ENCODE data around the gene TMEM250. TPM values are rescaled to one million over a fixed set of nuclear protein-coding genes. Genes with fewer than 3 reads are reported as not detected.

TMEM250 gene
- polyA plus RNA-seq, 1 donor (not counting 4 experiments of a cell fraction or from before 2014, with no cell fraction given), result 9.9 TPM

DNA sequence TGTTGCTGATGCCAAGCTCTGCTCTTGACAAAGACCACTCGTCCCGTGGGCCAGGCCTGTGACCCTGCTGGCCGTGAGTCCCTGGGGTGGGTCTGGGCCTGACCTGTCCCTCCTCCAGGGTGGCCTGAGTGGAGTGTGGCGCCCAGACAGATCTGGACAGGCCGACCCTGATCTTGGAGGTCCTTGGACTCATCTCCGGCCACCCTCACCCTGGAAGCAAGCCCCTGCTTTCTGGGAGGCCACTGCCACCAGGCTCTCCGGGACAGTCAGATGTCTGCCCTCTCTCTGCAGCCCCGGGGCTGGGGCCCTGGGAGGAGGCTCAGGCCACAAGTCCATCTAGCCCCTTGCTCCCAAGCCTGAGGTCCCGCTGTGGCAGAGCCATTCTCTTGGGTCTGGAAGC lies 31.2 kb upstream of the TMEM250 start:
- TF ChIP-seq, protein P1, sequence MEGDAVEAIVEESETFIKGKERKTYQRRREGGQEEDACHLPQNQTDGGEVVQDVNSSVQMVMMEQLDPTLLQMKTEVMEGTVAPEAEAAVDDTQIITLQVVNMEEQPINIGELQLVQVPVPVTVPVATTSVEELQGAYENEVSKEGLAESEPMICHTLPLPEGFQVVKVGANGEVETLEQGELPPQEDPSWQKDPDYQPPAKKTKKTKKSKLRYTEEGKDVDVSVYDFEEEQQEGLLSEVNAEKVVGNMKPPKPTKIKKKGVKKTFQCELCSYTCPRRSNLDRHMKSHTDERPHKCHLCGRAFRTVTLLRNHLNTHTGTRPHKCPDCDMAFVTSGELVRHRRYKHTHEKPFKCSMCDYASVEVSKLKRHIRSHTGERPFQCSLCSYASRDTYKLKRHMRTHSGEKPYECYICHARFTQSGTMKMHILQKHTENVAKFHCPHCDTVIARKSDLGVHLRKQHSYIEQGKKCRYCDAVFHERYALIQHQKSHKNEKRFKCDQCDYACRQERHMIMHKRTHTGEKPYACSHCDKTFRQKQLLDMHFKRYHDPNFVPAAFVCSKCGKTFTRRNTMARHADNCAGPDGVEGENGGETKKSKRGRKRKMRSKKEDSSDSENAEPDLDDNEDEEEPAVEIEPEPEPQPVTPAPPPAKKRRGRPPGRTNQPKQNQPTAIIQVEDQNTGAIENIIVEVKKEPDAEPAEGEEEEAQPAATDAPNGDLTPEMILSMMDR (optimal IDR thresholded peaks at IDR 0.05 in 1 of 3, IDR thresholded peaks at IDR 0.05 in 1 of 3, conservative IDR thresholded peaks at IDR 0.05 in 1 of 3; ENCODE audit: extremely low read depth in 1 of 3, insufficient read depth in 2 of 3, low read length in 3 of 3), result no peak
- no peak for TF ChIP-seq EZH2 (IDR thresholded peaks at IDR 0.05; ENCODE audit: low read length)
- DNase-seq (ENCODE audit: low read depth, low spot score), result no peak
- Histone ChIP-seq H3K9ac (ENCODE audit: control insufficient read depth, extremely low read depth, insufficient read depth, low read length) (no peak overlapping the region), H3K4me2 (ENCODE audit: control insufficient read depth, extremely low read depth, insufficient read depth, low read depth, low read length) (no peak overlapping the region), H3K27me3 (ENCODE audit: control insufficient read depth, extremely low read depth, insufficient read depth, low read length) (peaks cover 32% of the 10 kb centered on the region), H3K36me3 (ENCODE audit: control insufficient read depth in 2 of 2, extremely low read depth in 1 of 2, insufficient read depth in 2 of 2, low read length in 2 of 2) (no peaks in the 10 kb centered on the region), H3K4me3 (ENCODE audit: control insufficient read depth in 2 of 3, extremely low read depth in 1 of 3, insufficient read depth in 2 of 3, low read depth in 1 of 3, low read length in 3 of 3) (no peak overlapping the region), H3K79me2 (ENCODE audit: control insufficient read depth, insufficient read depth, low read length) (no peaks in the 10 kb centered on the region), H3K9me3 (ENCODE audit: control insufficient read depth, low read depth, low read length) (no peaks in the 10 kb centered on the region), H3K9me1 (ENCODE audit: control insufficient read depth, extremely low read depth, insufficient read depth, low read length) (no peaks in the 10 kb centered on the region), H4K20me1 (ENCODE audit: control insufficient read depth, extremely low read depth, insufficient read depth, low read length) (no peaks in the 10 kb centered on the region), H3K27ac (ENCODE audit: control insufficient read depth, insufficient read depth, low read length) (no peak overlapping the region), H2AFZ (ENCODE audit: control insufficient read depth, low read length) (no peak overlapping the region), H3K4me1 (ENCODE audit: control insufficient read depth, extremely low read depth, insufficient read depth, low read length) (no peaks in the 10 kb centered on the region)
- no peak for FAIRE-seq
- dilution Hi-C loops (cut with MboI; ENCODE audit: extremely low pct_ligation_motif_present, low sequenced_read_pairs), result no loop called here

DNA sequence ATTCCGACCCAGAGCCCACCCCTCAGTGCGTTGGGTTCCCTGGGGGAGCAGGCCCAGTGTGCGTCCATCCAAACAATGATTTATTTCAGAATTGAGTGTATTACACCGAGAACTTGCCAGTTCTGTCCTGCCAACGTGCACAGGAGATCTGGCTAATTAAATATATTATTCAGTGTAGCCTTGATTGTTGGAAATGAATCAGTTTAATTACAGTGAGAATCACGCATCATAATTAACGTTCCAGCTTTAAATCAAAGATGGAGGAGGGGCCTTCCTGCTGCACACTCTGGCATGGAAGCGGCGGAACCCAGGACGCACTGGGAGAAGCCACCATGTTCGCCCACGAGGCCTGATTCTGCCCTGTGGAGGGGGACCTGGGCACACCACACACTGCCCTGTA lies 30.7 kb upstream of the TMEM250 start:
- Histone ChIP-seq H3K9me3 (ENCODE audit: control insufficient read depth, low read depth, low read length) (no peaks in the 10 kb centered on the region), H4K20me1 (ENCODE audit: control insufficient read depth, extremely low read depth, insufficient read depth, low read length) (no peaks in the 10 kb centered on the region), H3K9me1 (ENCODE audit: control insufficient read depth, extremely low read depth, insufficient read depth, low read length) (no peaks in the 10 kb centered on the region), H3K27me3 (ENCODE audit: control insufficient read depth, extremely low read depth, insufficient read depth, low read length) (peaks cover 34% of the 10 kb centered on the region), H3K9ac (ENCODE audit: control insufficient read depth, extremely low read depth, insufficient read depth, low read length) (no peak overlapping the region), H3K79me2 (ENCODE audit: control insufficient read depth, insufficient read depth, low read length) (no peaks in the 10 kb centered on the region), H3K27ac (ENCODE audit: control insufficient read depth, insufficient read depth, low read length) (no peak overlapping the region), H3K4me1 (ENCODE audit: control insufficient read depth, extremely low read depth, insufficient read depth, low read length) (no peaks in the 10 kb centered on the region), H3K36me3 (ENCODE audit: control insufficient read depth in 2 of 2, extremely low read depth in 1 of 2, insufficient read depth in 2 of 2, low read length in 2 of 2) (no peaks in the 10 kb centered on the region), H3K4me3 (ENCODE audit: control insufficient read depth in 2 of 3, extremely low read depth in 1 of 3, insufficient read depth in 2 of 3, low read depth in 1 of 3, low read length in 3 of 3) (no peak overlapping the region), H2AFZ (ENCODE audit: control insufficient read depth, low read length) (no peak overlapping the region), H3K4me2 (ENCODE audit: control insufficient read depth, extremely low read depth, insufficient read depth, low read depth, low read length) (no peak overlapping the region)
- dilution Hi-C loops (cut with MboI; ENCODE audit: extremely low pct_ligation_motif_present, low sequenced_read_pairs), result no loop called here
- no peak for FAIRE-seq
- DNase-seq (ENCODE audit: low read depth, low spot score), result no peak
- TF ChIP-seq EZH2 (IDR thresholded peaks at IDR 0.05; ENCODE audit: low read length), result no peak
- TF ChIP-seq, protein P1 (optimal IDR thresholded peaks at IDR 0.05 in 1 of 3, IDR thresholded peaks at IDR 0.05 in 1 of 3, conservative IDR thresholded peaks at IDR 0.05 in 1 of 3; ENCODE audit: extremely low read depth in 1 of 3, insufficient read depth in 2 of 3, low read length in 3 of 3), result no peak

Measured in keratinocyte (primary cell).